ENCODE data around the gene RPRD1B.

Gene RPRD1B

GRCh38 chr20:38137441-38138037, 104.0 kb downstream of the RPRD1B start:
- DNase-seq, result no peak

GRCh38 chr20:38138086-38138778, 104.7 kb downstream of the RPRD1B start:
- no peak for DNase-seq

- no peak for DNase-seq
Measured at GRCh38 chr20:38139156-38139912, 105.8 kb downstream of the RPRD1B start.

GRCh38 chr20:38139977-38140753, 106.6 kb downstream of the RPRD1B start:
- DNase-seq, result no peak

- DNase-seq, result no peak
Measured at GRCh38 chr20:38141204-38141888, 107.8 kb downstream of the RPRD1B start.
